ENCODE data around the gene ENSA. TPM values are rescaled to one million over a fixed set of nuclear protein-coding genes. Genes with fewer than 3 reads are reported as not detected.
"Not testable (repeated sequence)": the region's sequence is repeated elsewhere in the genome, so short reads cannot be mapped to it uniquely, and the experiment has no call there.

Gene ENSA
- total and polyA plus RNA-seq, 2 of the 4 experiments (the other 2 are of a cell fraction), result 53.2 to 96.5 TPM

DNA sequence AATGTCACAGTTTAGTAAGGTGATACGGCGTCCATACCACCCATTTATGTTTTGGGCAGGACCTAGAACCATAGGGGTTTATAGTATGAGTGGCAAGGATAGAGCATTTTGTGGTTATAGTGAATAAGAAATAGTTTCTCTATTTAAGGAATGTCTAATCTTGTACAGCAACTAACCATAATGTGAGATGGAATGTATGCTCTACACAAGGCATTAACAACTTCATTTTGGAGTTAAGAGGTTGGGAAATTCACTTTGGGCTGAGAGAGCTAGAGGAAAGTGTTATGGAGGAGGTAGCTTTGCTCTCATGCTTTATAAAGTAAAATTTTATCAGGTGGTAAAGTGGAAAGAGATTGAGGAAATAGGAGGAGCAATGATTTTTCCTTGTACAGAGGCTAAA, 47.0 kb downstream of the ENSA start (continued):
- TF ChIP-seq, protein P1, sequence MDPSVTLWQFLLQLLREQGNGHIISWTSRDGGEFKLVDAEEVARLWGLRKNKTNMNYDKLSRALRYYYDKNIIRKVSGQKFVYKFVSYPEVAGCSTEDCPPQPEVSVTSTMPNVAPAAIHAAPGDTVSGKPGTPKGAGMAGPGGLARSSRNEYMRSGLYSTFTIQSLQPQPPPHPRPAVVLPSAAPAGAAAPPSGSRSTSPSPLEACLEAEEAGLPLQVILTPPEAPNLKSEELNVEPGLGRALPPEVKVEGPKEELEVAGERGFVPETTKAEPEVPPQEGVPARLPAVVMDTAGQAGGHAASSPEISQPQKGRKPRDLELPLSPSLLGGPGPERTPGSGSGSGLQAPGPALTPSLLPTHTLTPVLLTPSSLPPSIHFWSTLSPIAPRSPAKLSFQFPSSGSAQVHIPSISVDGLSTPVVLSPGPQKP (IDR thresholded peaks at IDR 0.05; ENCODE audit: borderline replicate concordance, low read depth, low read length), result no peak

GRCh38 chr1:150581962-150582361, 47.5 kb downstream of the ENSA start:
- BruUV-seq (replicated peaks); H3K4me2 ChIP-seq (ENCODE audit: low read depth, low read length); intact Hi-C loops (cut with micrococcal nuclease); H3K27ac ChIP-seq (ENCODE audit: insufficient read depth, low read length); H3K4me1 ChIP-seq (ENCODE audit: control insufficient read depth, insufficient read depth, low read length); H3K27me3 ChIP-seq (ENCODE audit: control insufficient read depth, insufficient read depth, low read length); H4K91ac ChIP-seq (ENCODE audit: insufficient read depth, low read depth, low read length); H2AFZ ChIP-seq (replicated peaks; ENCODE audit: low read length, poor library complexity); H3K14ac ChIP-seq (replicated peaks; ENCODE audit: low read depth, low read length); H4K5ac ChIP-seq (ENCODE audit: low read depth, low read length); H3K9ac ChIP-seq (ENCODE audit: low read depth, low read length); dilution Hi-C loops (cut with HindIII; ENCODE audit: low sequenced_read_pairs, unreplicated experiment); H3K23ac ChIP-seq (ENCODE audit: low read depth, low read length); H2BK5ac ChIP-seq (ENCODE audit: low read depth, low read length, poor library complexity, severe bottlenecking); ATAC-seq (ENCODE audit: low read depth); H2AK9ac ChIP-seq (replicated peaks; ENCODE audit: low read depth, low read length, poor library complexity); H4K8ac ChIP-seq (ENCODE audit: low read depth in 2 of 2, low read length in 2 of 2); H3K4ac ChIP-seq (ENCODE audit: low read depth, low read length); H3K56ac ChIP-seq (ENCODE audit: extremely low read depth, insufficient read depth, low read length); H3K4me3 ChIP-seq (ENCODE audit: insufficient read depth, low read depth, low read length); H3K9me1 ChIP-seq (ENCODE audit: insufficient read depth, low read length); H2BK20ac ChIP-seq (ENCODE audit: low read depth, low read length); DNase-seq; in situ Hi-C loops (cut with MboI; ENCODE audit: low sequenced_read_pairs); H3K9me3 ChIP-seq (ENCODE audit: control insufficient read depth, insufficient read depth, low read length); H3K18ac ChIP-seq (ENCODE audit: low read depth, low read length); H2BK15ac ChIP-seq (ENCODE audit: low read depth, low read length); H2BK120ac ChIP-seq (ENCODE audit: low read depth, low read length): not testable (repeated sequence)
- CTCF ChIA-PET, result interaction anchor here (1.3 kb wide), 1 partner anchor 33 kb away, joined by 3 read pairs; no protein-coding TSS in a partner anchor
- H4K20me1 ChIP-seq (ENCODE audit: insufficient read depth, low read length), result peaks cover 25% of the 10 kb centered on the region
- H3K79me1 ChIP-seq (ENCODE audit: low read depth in 1 of 2, low read length in 2 of 2), result peaks cover 11 to 16% of the 10 kb centered on the region in 2 experiments; a peak in 3 of 4 replicates
- H3K36me3 ChIP-seq (ENCODE audit: control insufficient read depth, insufficient read depth, low read length), result peaks cover 14% of the 10 kb centered on the region
- no CpG with 5 or more reads among the region's 14 CpGs for WGBS, 2 experiments (ENCODE audit: extremely low coverage in 2 of 2, insufficient read length in 1 of 2)
- POLR2A ChIA-PET (ENCODE audit: unreplicated experiment), result interaction anchor here (0.6 kb wide), 1 partner anchor 20 kb away, joined by 3 read pairs; no protein-coding TSS in a partner anchor
- H2AK5ac ChIP-seq (ENCODE audit: low read depth, low read length), result peak overlapping the region; percentile 69; the same call in 1 of the 2 replicates

GRCh38 chr1:150581437-150581836, 48.0 kb downstream of the ENSA start:
- BruUV-seq (replicated peaks); DNase-seq; H2BK120ac ChIP-seq (ENCODE audit: low read depth, low read length); H4K91ac ChIP-seq (ENCODE audit: insufficient read depth, low read depth, low read length); H3K4me3 ChIP-seq (ENCODE audit: insufficient read depth, low read depth, low read length); H3K23ac ChIP-seq (ENCODE audit: low read depth, low read length); dilution Hi-C loops (cut with HindIII; ENCODE audit: low sequenced_read_pairs, unreplicated experiment); H3K14ac ChIP-seq (replicated peaks; ENCODE audit: low read depth, low read length); H2BK15ac ChIP-seq (ENCODE audit: low read depth, low read length); H2BK5ac ChIP-seq (ENCODE audit: low read depth, low read length, poor library complexity, severe bottlenecking); H3K56ac ChIP-seq (ENCODE audit: extremely low read depth, insufficient read depth, low read length); H3K27ac ChIP-seq (ENCODE audit: insufficient read depth, low read length); ATAC-seq (ENCODE audit: low read depth); H4K8ac ChIP-seq (ENCODE audit: low read depth in 2 of 2, low read length in 2 of 2); H3K9me1 ChIP-seq (ENCODE audit: insufficient read depth, low read length); H2AFZ ChIP-seq (replicated peaks; ENCODE audit: low read length, poor library complexity); H4K5ac ChIP-seq (ENCODE audit: low read depth, low read length); POLR2A ChIA-PET (ENCODE audit: unreplicated experiment); H3K4me1 ChIP-seq (ENCODE audit: control insufficient read depth, insufficient read depth, low read length); in situ Hi-C loops (cut with MboI; ENCODE audit: low sequenced_read_pairs); H3K4ac ChIP-seq (ENCODE audit: low read depth, low read length); H3K27me3 ChIP-seq (ENCODE audit: control insufficient read depth, insufficient read depth, low read length); intact Hi-C loops (cut with micrococcal nuclease); H3K9me3 ChIP-seq (ENCODE audit: control insufficient read depth, insufficient read depth, low read length); H3K9ac ChIP-seq (ENCODE audit: low read depth, low read length); H3K18ac ChIP-seq (ENCODE audit: low read depth, low read length); H3K4me2 ChIP-seq (ENCODE audit: low read depth, low read length); H2BK20ac ChIP-seq (ENCODE audit: low read depth, low read length); H2AK9ac ChIP-seq (replicated peaks; ENCODE audit: low read depth, low read length, poor library complexity): not testable (repeated sequence)
- Histone ChIP-seq H4K20me1 (ENCODE audit: insufficient read depth, low read length) (peaks cover 30% of the 10 kb centered on the region), H3K79me1 (ENCODE audit: low read depth in 1 of 2, low read length in 2 of 2) (peaks cover 11 to 16% of the 10 kb centered on the region in 2 experiments; a peak in 3 of 4 replicates), H2AK5ac (ENCODE audit: low read depth, low read length) (peak overlapping the region; percentile 5; the same call in 1 of the 2 replicates), H3K36me3 (ENCODE audit: control insufficient read depth, insufficient read depth, low read length) (peaks cover 19% of the 10 kb centered on the region)
- CTCF ChIA-PET, result interaction anchor here (1.4 kb wide), 1 partner anchor 38 kb away, joined by 5 read pairs; no protein-coding TSS in a partner anchor
- no CpG with 5 or more reads among the region's 7 CpGs for WGBS, 2 experiments (ENCODE audit: extremely low coverage in 2 of 2, insufficient read length in 1 of 2)
